Mucosa of descending colon (tissue), 3 donors: ENCODE data around the gene DAZAP1. TPM values are rescaled to one million over a fixed set of nuclear protein-coding genes. Genes with fewer than 3 reads are reported as not detected.

Experiments
- ATAC-seq: fragments of 200-7000 bp; cut with Tn5 transposase; one replicate; pipeline ENCODE4 v1.9.1; 2020; ENCODE audit warnings: mild to moderate bottlenecking, moderate library complexity
- DNase-seq, 3 donors: peaks; one replicate each; pipeline ENCODE4 v3.0.0-alpha.2; 2020
- H3K36me3 ChIP-seq: fragments of 200-600 bp; one replicate; pipeline ENCODE4 v1.8.0; 2021; ENCODE audit warnings: low read depth, mild to moderate bottlenecking
- H3K4me1 ChIP-seq: fragments of 200-600 bp; one replicate; pipeline ENCODE4 v1.8.0; 2021; ENCODE audit warnings: low read depth, mild to moderate bottlenecking
- H3K4me3 ChIP-seq: fragments of 200-600 bp; one replicate; pipeline ENCODE4 v1.8.0; 2021; ENCODE audit warnings: mild to moderate bottlenecking
- H3K9me3 ChIP-seq: fragments of 200-600 bp; one replicate; pipeline ENCODE4 v1.8.0; 2021; ENCODE audit warnings: mild to moderate bottlenecking
- intact Hi-C, 2 donors: fragments of 100-400 bp; cut with DNase I in 1 of 2; cut with micrococcal nuclease in 1 of 2; formaldehyde crosslinking; loops; one replicate each; pipeline versions ENCODE4 v1.11.0 to v1.11.1; 2022; cut with DNase I, micrococcal nuclease
- total RNA-seq, 3 donors: library from RNA; stranded (reverse); fragmentation: NEBNext Ultra II Directional in 2 of 3; extraction: Animal tissue kit (Norgen Biotek cat#: 25700) in 2 of 3; gene quantifications; one replicate each; pipeline versions ENCODE4 v1.2.1 to v1.2.4, GENCODE V29; 2021 to 2023
- TF ChIP-seq, protein P1 (sequence below): fragments of 200-600 bp; IDR thresholded peaks from one replicate; pipeline ENCODE4 v1.8.0; 2022; ENCODE audit warnings: antibody characterized with exemption, mild to moderate bottlenecking
- donor health status: DM: no; HTN: no; CAD: no; lungs with moderate emphysema.
- donor health status: DM: no; HTN: no; CAD: no.
- donor health status: DM: no; HTN: yes; CAD: no.

DAZAP1 gene
- total RNA-seq, 3 donors from 2014 or later: 117 to 123 (median 119) TPM

DNA sequence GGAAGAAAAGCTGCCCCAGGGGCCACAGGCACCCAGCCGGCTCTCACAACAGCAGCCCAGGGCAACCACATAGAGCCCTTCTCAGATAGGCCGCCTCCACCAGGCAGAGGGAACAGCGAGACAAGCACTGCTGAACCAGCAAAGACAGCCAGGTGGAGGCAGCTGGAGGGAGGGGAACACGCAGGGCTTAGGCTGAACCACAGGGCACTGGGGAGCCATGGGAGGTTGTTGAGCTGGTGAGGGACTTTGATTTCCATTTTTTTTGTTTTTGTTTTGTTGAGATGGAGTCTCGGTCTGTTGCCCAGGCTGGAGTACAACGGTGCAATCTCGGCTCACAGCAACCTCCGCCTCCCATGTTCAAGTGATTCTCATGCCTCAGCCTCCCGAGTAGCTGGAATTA, 9.5 kb upstream of the DAZAP1 start:
- TF ChIP-seq, protein P1, sequence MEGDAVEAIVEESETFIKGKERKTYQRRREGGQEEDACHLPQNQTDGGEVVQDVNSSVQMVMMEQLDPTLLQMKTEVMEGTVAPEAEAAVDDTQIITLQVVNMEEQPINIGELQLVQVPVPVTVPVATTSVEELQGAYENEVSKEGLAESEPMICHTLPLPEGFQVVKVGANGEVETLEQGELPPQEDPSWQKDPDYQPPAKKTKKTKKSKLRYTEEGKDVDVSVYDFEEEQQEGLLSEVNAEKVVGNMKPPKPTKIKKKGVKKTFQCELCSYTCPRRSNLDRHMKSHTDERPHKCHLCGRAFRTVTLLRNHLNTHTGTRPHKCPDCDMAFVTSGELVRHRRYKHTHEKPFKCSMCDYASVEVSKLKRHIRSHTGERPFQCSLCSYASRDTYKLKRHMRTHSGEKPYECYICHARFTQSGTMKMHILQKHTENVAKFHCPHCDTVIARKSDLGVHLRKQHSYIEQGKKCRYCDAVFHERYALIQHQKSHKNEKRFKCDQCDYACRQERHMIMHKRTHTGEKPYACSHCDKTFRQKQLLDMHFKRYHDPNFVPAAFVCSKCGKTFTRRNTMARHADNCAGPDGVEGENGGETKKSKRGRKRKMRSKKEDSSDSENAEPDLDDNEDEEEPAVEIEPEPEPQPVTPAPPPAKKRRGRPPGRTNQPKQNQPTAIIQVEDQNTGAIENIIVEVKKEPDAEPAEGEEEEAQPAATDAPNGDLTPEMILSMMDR: no peak

DNA sequence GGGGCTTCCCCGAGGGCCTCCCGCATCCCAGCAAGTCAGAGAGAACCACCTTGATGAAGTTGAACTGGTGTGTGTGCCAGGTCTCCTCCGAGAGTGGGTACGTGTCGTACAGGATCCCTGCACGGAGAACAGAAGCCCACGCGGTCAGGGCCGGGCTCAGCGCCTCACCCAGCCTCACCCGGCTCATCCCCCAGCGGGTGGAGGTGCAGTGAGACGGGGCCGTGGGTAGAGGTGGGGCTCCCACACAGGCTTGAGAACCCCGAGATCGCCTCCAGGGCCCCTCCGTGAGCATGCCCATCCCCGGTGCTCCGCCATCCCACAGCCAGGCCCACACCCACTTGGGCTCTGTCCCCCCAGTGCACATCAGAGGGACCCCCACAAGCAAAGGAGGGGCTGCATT, 8.3 kb upstream of the DAZAP1 start:
- H3K36me3 ChIP-seq: no peaks in the 10 kb centered on the region
- TF ChIP-seq, protein P1: no peak
- no peaks in the 10 kb centered on the region for H3K9me3 ChIP-seq
- no peak for ATAC-seq
- DNase-seq: no peak
- intact Hi-C loops: no loop called here
- H3K4me1 ChIP-seq: peaks cover 11% of the 10 kb centered on the region
- H3K4me3 ChIP-seq: no peak overlapping the region

More for the DNA sequence above, 9.5 kb upstream of the DAZAP1 start:
- H3K9me3 ChIP-seq: no peaks in the 10 kb centered on the region
- peaks cover 11% of the 10 kb centered on the region for H3K4me1 ChIP-seq
- intact Hi-C loops: no loop called here
- ATAC-seq (no peak), DNase-seq (no peak)
- H3K4me3 ChIP-seq: no peak overlapping the region
- no peaks in the 10 kb centered on the region for H3K36me3 ChIP-seq

DNA sequence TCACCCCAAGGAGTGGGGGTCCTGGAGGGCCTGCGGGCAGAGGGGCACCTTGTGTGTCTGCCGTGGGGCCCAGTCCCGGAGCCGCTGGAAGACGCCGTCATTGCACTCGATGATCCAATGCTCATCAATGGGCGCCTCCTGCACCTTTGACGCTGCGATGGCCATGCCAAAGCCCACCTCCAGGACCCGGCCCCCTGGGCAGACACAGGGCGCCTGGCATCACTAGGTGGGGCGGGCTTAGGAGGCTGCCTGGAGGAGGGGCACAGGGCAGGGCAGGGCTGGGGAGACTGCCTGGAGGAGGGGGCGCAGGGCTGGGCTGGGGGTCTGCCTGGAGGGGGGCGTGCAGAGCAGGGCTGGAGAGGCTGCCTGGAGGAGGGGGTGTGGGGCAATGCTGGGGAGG, 7.6 kb upstream of the DAZAP1 start:
- intact Hi-C loops: no loop called here
- TF ChIP-seq, protein P1: no peak
- ATAC-seq (no peak), DNase-seq (no peak)
- Histone ChIP-seq H3K4me1 (peaks cover 11% of the 10 kb centered on the region), H3K4me3 (no peak overlapping the region), H3K36me3 (no peaks in the 10 kb centered on the region), H3K9me3 (no peaks in the 10 kb centered on the region)

DNA sequence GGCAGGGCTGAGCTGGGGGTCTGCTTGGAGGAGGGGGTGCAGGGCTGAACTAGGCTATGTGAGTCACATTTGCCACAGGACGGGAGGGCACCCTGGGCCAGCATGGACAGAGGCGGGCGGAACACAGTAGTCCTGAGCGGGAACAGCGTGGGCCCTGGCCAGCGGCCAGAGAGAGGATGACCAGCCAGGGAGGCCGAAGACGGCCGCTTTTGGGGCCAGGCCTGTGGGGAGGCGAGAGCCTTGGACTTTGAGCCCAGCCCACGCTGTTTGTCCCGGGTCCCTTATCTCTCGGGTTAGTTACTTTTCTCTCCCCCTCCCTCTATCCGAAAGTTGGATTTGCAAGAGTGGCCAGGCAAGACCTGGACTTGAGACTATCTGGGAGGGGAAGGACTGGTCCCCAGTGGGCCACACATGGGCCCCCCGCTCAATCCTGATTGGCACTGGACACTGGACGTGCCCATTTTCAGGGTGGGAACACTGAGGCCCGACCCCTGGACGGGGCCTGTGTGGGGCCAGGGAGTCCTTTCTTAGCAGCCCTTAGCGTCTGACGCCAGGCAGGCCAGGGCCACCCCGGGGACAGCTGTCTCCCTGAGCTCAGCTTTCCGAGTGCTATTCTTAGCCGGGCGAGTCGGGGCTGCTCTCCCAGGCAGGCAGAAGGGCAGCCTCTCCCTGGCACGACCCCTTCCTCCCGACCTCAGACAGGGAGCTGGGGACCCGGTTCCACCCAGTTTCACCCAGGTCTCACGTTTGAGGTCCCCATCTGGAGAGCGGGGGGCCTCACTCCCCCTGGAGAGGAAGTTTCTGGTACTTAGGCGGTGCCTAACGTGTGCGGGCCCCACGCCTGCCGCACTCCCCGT, 6.9 kb upstream of the DAZAP1 start:
- H3K36me3 ChIP-seq: no peaks in the 10 kb centered on the region
- H3K4me3 ChIP-seq: peak overlapping the region; percentile 24
- TF ChIP-seq, protein P1: no peak
- H3K9me3 ChIP-seq: no peaks in the 10 kb centered on the region
- peak; percentile 34 for ATAC-seq
- peaks cover 11% of the 10 kb centered on the region for H3K4me1 ChIP-seq
- DNase-seq: no peak
- intact Hi-C loops: no loop called here

DNA sequence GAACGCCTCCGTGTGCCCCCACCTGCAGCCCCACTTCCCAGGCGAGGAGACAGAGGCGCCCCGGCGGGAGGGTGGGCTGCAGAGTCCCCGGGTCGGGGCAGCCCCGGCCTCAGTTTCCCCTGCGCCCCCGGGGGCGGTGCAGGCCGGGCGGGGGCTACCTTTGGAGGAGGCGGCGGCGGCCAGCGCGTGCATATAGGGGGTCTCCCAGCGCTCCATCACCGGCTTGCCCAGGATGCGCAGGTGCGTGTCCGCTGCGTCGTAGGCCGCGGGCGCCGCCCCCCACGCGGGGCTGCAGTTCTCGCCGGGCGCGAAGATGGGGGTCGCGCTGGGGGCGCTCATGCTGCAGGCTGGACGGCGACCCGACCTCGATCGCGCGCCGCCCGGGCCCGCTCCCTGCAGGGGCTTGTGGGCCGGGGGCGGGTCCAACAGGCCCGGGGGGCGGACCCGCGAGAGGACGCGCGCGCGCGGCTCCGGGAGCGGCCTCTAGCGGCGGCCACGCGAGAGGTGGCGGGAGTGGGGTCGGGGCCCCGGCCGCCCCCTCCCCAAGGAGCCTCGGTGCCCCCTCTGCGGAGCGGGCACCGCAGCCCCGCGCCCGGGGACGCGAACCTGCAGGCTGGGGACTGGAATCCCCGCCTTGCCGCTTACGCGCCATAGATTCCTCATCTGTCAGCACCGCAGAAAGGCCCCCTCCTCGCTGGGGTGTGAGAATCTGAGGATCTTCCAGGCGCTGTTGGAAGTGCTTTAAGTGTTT, 6.1 kb upstream of the DAZAP1 start, which contains the start of gene GAMT:
Gene GAMT, minus strand, starts transcription at position 405 of the 751 bp plus-strand sequence. Its CDS starts 66 bp downstream, at position 339.
- no peaks in the 10 kb centered on the region for H3K36me3 ChIP-seq
- no peaks in the 10 kb centered on the region for H3K9me3 ChIP-seq
- TF ChIP-seq, protein P1: peak; percentile 11
- intact Hi-C loops: no loop called here
- H3K4me3 ChIP-seq: peak within 1 kb of the TSS; percentile 24
- ATAC-seq (peak; percentile 53), DNase-seq (peak in 1 of 3 donors; percentile 53)
- H3K4me1 ChIP-seq: peaks cover 12% of the 10 kb centered on the region
